Pancreas (tissue), 10 donors: ENCODE results near the gene LYSMD4. TPM values are rescaled to one million over a fixed set of nuclear protein-coding genes. Genes with fewer than 3 reads are reported as not detected.
"Not testable (repeated sequence)": the region's sequence is repeated elsewhere in the genome, so short reads cannot be mapped to it uniquely, and the experiment has no call there.

ENCODE experiments used
- ATAC-seq, 4 donors: fragments of 200-7000 bp; cut with Tn5 transposase; one replicate each; pipeline versions ENCODE4 v1.8.0 to v1.9.1; 2020; ENCODE audit warnings: mild to moderate bottlenecking in 4 of 4, moderate library complexity in 4 of 4
- DNase-seq, 6 donors: peaks; one replicate each; pipeline ENCODE4 v3.0.0-alpha.2; 2020
- FAIRE-seq: peaks from 2 replicates; lab custom pipeline; 2012; peaks lifted over from hg19 to GRCh38; lab: Jason Lieb, UNC
- H3K27ac ChIP-seq, 4 donors: fragments of 200-600 bp; sonication (generic); 1 replicate in 3 of 4; 2 replicates in 1 of 4; pipeline versions ENCODE4 v1.5.0 to v1.8.0; 2020
- H3K27me3 ChIP-seq, 4 donors: fragments of 200-600 bp; one replicate each; pipeline ENCODE4 v1.8.0; 2021
- H3K36me3 ChIP-seq, 3 donors: fragments of 200-600 bp; sonication (generic) in 1 of 3; one replicate each; pipeline versions ENCODE4 v1.5.0 to v1.8.0; 2020 to 2021
- H3K4me1 ChIP-seq, 3 donors: fragments of 200-600 bp; one replicate each; pipeline ENCODE4 v1.8.0; 2021
- H3K4me3 ChIP-seq, 4 donors: fragments of 200-600 bp; sonication (generic) in 2 of 4; one replicate each; pipeline versions ENCODE4 v1.5.0 to v1.8.0; 2020 to 2021
- H3K9me3 ChIP-seq, 4 donors: fragments of 200-600 bp; one replicate each; pipeline ENCODE4 v1.8.0; 2021
- CTCF ChIP-seq, 4 donors: fragments of 200-600 bp; sonication (generic) in 3 of 4; IDR thresholded peaks; one replicate each; pipeline versions ENCODE4 v1.5.0 to v1.8.0; 2021; ENCODE audit warnings: antibody characterized with exemption in 4 of 4
- WGBS, 2 donors: extraction: QIAGEN DNeasy Blood & Tissue Kit; methylation state at CpG; one replicate each; pipeline ENCODE4 v1.1.7; 2013; 5-methylcytosine and 5-hydroxymethylcytosine counted together
- intact Hi-C, 3 donors: fragments of 100-400 bp; cut with DNase I; formaldehyde crosslinking; loops; one replicate each; pipeline versions ENCODE4 v1.11.1 to v1.14.2; 2022
- polyA plus RNA-seq, 2 donors: library from polyadenylated mRNA; stranded (reverse); fragments of 200-250 nt; gene quantifications; one replicate each; pipeline ENCODE4 v1.2.3, GENCODE V29; 2013
- total RNA-seq, 6 donors: library from RNA; stranded (reverse); fragmentation: NEBNext Ultra II Directional in 4 of 6; extraction: Animal tissue kit (Norgen Biotek cat#: 25700) in 4 of 6; gene quantifications; one replicate each; pipeline versions ENCODE4 v1.2.1 to v1.2.4, GENCODE V29; 2021 to 2023
- donor health status: healthy with polysubstance abuse.
- donor health status: DM: no; HTN: no; CAD: no; lungs with moderate emphysema.
- donor health status: DM: no; HTN: no; CAD: no.
- donor health status: control.
- donor health status: control.
- donor health status: Bipolar disorder and iron deficiency.
- donor health status: DM: yes; HTN: yes; CAD: no.
- donor health status: DM: no; HTN: no; CAD: no.
- donor health status: DM: no; HTN: no; CAD: no.
- donor health status: DM: yes; HTN: yes; CAD: no.

LYSMD4 gene
- total RNA-seq (1 to 10 TPM; 3.4 to 5.9 (median 4.6) TPM), polyA plus RNA-seq (10 to 100 TPM in 1 of 2 donors, 1 to 10 TPM in 1; 7.5 to 12.3 TPM)

- DNase-seq (peak; percentile 98 to 100 (median 99)), ATAC-seq (peak; percentile 98 to 100 (median 98)), FAIRE-seq (no peak)
- H3K27ac ChIP-seq: peak within 1 kb of the TSS; percentile 77 to 89 (median 81)
- TF ChIP-seq CTCF (IDR thresholded peaks at IDR 0.05): no peak
- peak within 1 kb of the TSS; percentile 78 to 100 (median 96) for H3K4me3 ChIP-seq
- no peaks in the 10 kb centered on the region for H3K36me3 ChIP-seq
- no peaks in the 10 kb centered on the region for H3K27me3 ChIP-seq
- H3K9me3 ChIP-seq: no peaks in the 10 kb centered on the region
- intact Hi-C loops: no loop called here
- H3K4me1 ChIP-seq: no peaks in the 10 kb centered on the region
- WGBS, 2 donors: 5 to 8% methylated on average over 56 to 69 of the region's 69 CpGs
These were observed at the start of gene LYSMD4 for GRCh38 chr15:99733268-99734039. Gene LYSMD4, minus strand, starts transcription at chr15:99733437. Its CDS starts 1,438 bp downstream, at chr15:99731999.

GRCh38 chr15:99782029-99782428 is 48.8 kb upstream of the LYSMD4 start:
- H3K4me3 ChIP-seq, FAIRE-seq, DNase-seq, intact Hi-C loops, H3K9me3 ChIP-seq, H3K27me3 ChIP-seq, H3K4me1 ChIP-seq, H3K27ac ChIP-seq, H3K36me3 ChIP-seq: not testable (repeated sequence)
- ATAC-seq: peak in 1 of 4 donors; percentile 25
- 24 to 26% methylated on average over 1 to 2 of the region's 4 CpGs for WGBS, 2 donors

GRCh38 chr15:99777144-99777543 is 43.9 kb upstream of the LYSMD4 start:
- H3K36me3 ChIP-seq: no peaks in the 10 kb centered on the region
- no peak overlapping the region for H3K4me3 ChIP-seq
- no peak for DNase-seq
- 97 to 100% methylated on average over 1 of the region's 1 CpG for WGBS, 2 donors
- FAIRE-seq: no peak
- H3K4me1 ChIP-seq: no peaks in the 10 kb centered on the region
- intact Hi-C loops: no loop called here
- no peak for ATAC-seq
- H3K27ac ChIP-seq: no peak overlapping the region
- H3K9me3 ChIP-seq: no peaks in the 10 kb centered on the region
- TF ChIP-seq CTCF (IDR thresholded peaks at IDR 0.05): no peak
- H3K27me3 ChIP-seq: no peaks in the 10 kb centered on the region

GRCh38 chr15:99764522-99764921 is 31.3 kb upstream of the LYSMD4 start:
- Histone ChIP-seq H3K36me3 (no peaks in the 10 kb centered on the region), H3K9me3 (no peaks in the 10 kb centered on the region), H3K4me3 (no peak overlapping the region), H3K27ac (no peak overlapping the region), H3K4me1 (no peaks in the 10 kb centered on the region), H3K27me3 (no peaks in the 10 kb centered on the region)
- 79 to 82% methylated on average over 3 of the region's 3 CpGs for WGBS, 2 donors
- intact Hi-C loops: no loop called here
- no peak for ATAC-seq
- no peak for FAIRE-seq
- TF ChIP-seq CTCF (IDR thresholded peaks at IDR 0.05): no peak
- DNase-seq: no peak

GRCh38 chr15:99763827-99764226 is 30.6 kb upstream of the LYSMD4 start:
- no peaks in the 10 kb centered on the region for H3K36me3 ChIP-seq
- no peak for TF ChIP-seq CTCF (IDR thresholded peaks at IDR 0.05)
- ATAC-seq: no peak
- H3K4me1 ChIP-seq: no peaks in the 10 kb centered on the region
- intact Hi-C loops: no loop called here
- no peak overlapping the region for H3K4me3 ChIP-seq
- H3K9me3 ChIP-seq: no peaks in the 10 kb centered on the region
- WGBS, 2 donors: 49 to 51% methylated on average over 2 of the region's 2 CpGs
- no peaks in the 10 kb centered on the region for H3K27me3 ChIP-seq
- FAIRE-seq: no peak
- H3K27ac ChIP-seq: no peak overlapping the region
- DNase-seq: no peak
